Keratinocyte (primary cell): ENCODE results near the gene SLC25A2. TPM values are rescaled to one million over a fixed set of nuclear protein-coding genes. Genes with fewer than 3 reads are reported as not detected.
"Not testable (repeated sequence)": the region's sequence is repeated elsewhere in the genome, so short reads cannot be mapped to it uniquely, and the experiment has no call there.

ENCODE experiments used
- DNase-seq: peaks from one replicate; pipeline ENCODE4 v3.0.0-alpha.2; 2011; ENCODE audit warnings: low read depth, missing footprints, low spot score
- FAIRE-seq: peaks from 2 replicates; lab custom pipeline; 2011; peaks lifted over from hg19 to GRCh38; lab: Jason Lieb, UNC
- H2AFZ ChIP-seq: 2 replicates; pipeline ENCODE4 v1.6.0; 2012; ENCODE audit warnings: low read length, control low read depth, inconsistent platforms; ENCODE audit not compliant: control insufficient read depth
- H3K27ac ChIP-seq: 2 replicates; pipeline ENCODE4 v1.5.1; 2011; ENCODE audit warnings: low read length; ENCODE audit not compliant: control insufficient read depth, insufficient read depth
- H3K27me3 ChIP-seq: 3 replicates; pipeline ENCODE4 v1.6.0; 2011; ENCODE audit warnings: low read length; ENCODE audit not compliant: control insufficient read depth, insufficient read depth; ENCODE audit errors: extremely low read depth
- H3K36me3 ChIP-seq, 2 experiments: 2 replicates in 1 of 2; 3 replicates in 1 of 2; pipeline ENCODE4 v1.5.1; 2011; ENCODE audit warnings: low read length in 2 of 2, mild to moderate bottlenecking in 1 of 2; ENCODE audit not compliant: control insufficient read depth in 2 of 2, insufficient read depth in 2 of 2; ENCODE audit errors: extremely low read depth in 1 of 2
- H3K4me1 ChIP-seq: 3 replicates; pipeline ENCODE4 v1.5.1; 2011; ENCODE audit warnings: low read length; ENCODE audit not compliant: control insufficient read depth, insufficient read depth; ENCODE audit errors: extremely low read depth
- H3K4me2 ChIP-seq: 3 replicates; pipeline ENCODE4 v1.6.0; 2011; ENCODE audit warnings: low read depth, low read length; ENCODE audit not compliant: control insufficient read depth, insufficient read depth; ENCODE audit errors: extremely low read depth
- H3K4me3 ChIP-seq, 3 experiments: fragments of 200-600 bp in 1 of 3; sonication (generic) in 1 of 3; 2 replicates in 2 of 3; 3 replicates in 1 of 3; pipeline ENCODE4 v1.5.1; 2011 to 2016; ENCODE audit warnings: low read length in 3 of 3, mild to moderate bottlenecking in 3 of 3, control low read depth in 2 of 3, inconsistent platforms in 1 of 3, low read depth in 1 of 3, mixed read lengths in 1 of 3, mixed run types in 1 of 3, moderate library complexity in 1 of 3; ENCODE audit not compliant: control insufficient read depth in 2 of 3, insufficient read depth in 2 of 3; ENCODE audit errors: extremely low read depth in 1 of 3
- H3K79me2 ChIP-seq: 2 replicates; pipeline ENCODE4 v1.6.0; 2012; ENCODE audit warnings: low read length; ENCODE audit not compliant: control insufficient read depth, insufficient read depth
- H3K9ac ChIP-seq: 3 replicates; pipeline ENCODE4 v1.6.0; 2011; ENCODE audit warnings: low read length; ENCODE audit not compliant: control insufficient read depth, insufficient read depth; ENCODE audit errors: extremely low read depth
- H3K9me1 ChIP-seq: 3 replicates; pipeline ENCODE4 v1.6.0; 2011; ENCODE audit warnings: low read length; ENCODE audit not compliant: control insufficient read depth, insufficient read depth; ENCODE audit errors: extremely low read depth
- H3K9me3 ChIP-seq: 2 replicates; pipeline ENCODE4 v1.5.1; 2012; ENCODE audit warnings: low read depth, low read length; ENCODE audit not compliant: control insufficient read depth
- H4K20me1 ChIP-seq: 3 replicates; pipeline ENCODE4 v1.6.0; 2011; ENCODE audit warnings: low read length; ENCODE audit not compliant: control insufficient read depth, insufficient read depth; ENCODE audit errors: extremely low read depth
- EZH2 ChIP-seq: IDR thresholded peaks from one replicate; pipeline ENCODE4 v1.6.1; 2012; ENCODE audit warnings: inconsistent platforms, mild to moderate bottlenecking, low read length, moderate library complexity
- dilution Hi-C: fragments of 300-500 bp; cut with MboI; formaldehyde crosslinking; loops from one replicate; pipeline ENCODE4 v1.7.0; 2020; ENCODE audit warnings: low sequenced_read_pairs; ENCODE audit not compliant: extremely low pct_ligation_motif_present
- polyA plus RNA-seq, 5 experiments: library from polyadenylated mRNA; depleted of rRNA in 3 of 5; stranded (reverse) in 3 of 5; stranded (forward) in 1 of 5; unstranded in 1 of 5; fragments of >200 nt; gene quantifications; 1 replicate in 1 of 5; 2 replicates in 3 of 5; 3 replicates in 1 of 5; pipeline versions ENCODE4 v1.2.1 to v1.2.3, GENCODE V29; 2011 to 2012; ENCODE audit warnings: missing spikeins in 2 of 5, low read depth in 1 of 5, low replicate concordance in 1 of 5
- TF ChIP-seq, protein P1 (sequence below), 3 experiments: IDR thresholded peaks in 1 of 3; conservative IDR thresholded peaks in 1 of 3; optimal IDR thresholded peaks in 1 of 3; 2 replicates in 2 of 3; 3 replicates in 1 of 3; pipeline versions ENCODE3 to v1.5.1; 2011; ENCODE audit warnings: low read length in 3 of 3, mild to moderate bottlenecking in 3 of 3, moderate library complexity in 2 of 3, control low read depth in 1 of 3, inconsistent platforms in 1 of 3; ENCODE audit not compliant: insufficient read depth in 2 of 3; ENCODE audit errors: extremely low read depth in 1 of 3

SLC25A2 gene
- polyA plus RNA-seq, 1 donor (not counting 4 experiments of a cell fraction or from before 2014, with no cell fraction given): not detected

DNA sequence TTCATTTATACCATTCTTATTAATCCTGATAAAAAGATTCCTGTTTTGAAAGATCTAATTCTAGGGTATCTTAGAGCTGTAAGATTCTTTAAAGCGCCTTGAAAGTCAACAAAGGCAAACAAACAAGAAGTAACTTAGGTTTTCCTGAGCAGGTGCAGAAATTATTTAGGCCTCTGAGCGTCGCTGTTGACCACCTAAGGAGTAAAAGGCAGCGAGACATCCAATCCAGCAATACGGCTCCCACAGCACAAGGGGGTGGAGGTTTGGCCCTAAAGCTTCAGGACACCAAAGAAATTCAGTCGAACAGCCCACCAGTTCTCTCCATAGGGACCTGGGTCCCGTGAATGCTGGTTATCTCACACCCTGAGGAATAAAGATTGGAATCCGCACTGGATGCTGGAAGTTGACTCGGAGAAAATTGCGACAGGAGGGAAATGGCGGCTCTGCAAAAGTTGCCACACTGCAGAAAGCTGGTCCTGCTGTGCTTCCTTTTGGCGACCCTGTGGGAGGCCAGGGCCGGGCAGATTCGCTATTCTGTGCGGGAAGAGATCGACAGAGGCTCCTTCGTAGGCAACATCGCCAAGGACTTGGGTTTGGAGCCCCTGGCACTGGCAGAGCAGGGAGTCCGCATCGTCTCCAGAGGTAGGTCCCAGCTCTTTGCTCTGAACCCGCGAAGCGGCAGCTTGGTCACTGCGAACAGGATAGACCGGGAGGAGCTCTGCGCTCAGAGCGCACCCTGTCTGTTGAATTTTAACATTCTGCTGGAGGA is 34.9 kb upstream of the SLC25A2 start, which contains the start of gene PCDHGA2:
PCDHGA2 (plus strand) TSS at position 223 of the 769 bp plus-strand sequence.
- DNase-seq (no peak), FAIRE-seq (no peak)
- dilution Hi-C loops: no loop called here
- Histone ChIP-seq H3K79me2 (no peaks in the 10 kb centered on the region), H3K27ac (no peak within 1 kb of the TSS), H3K4me3 (peak within 1 kb of the TSS in 2 of 3 experiments; percentile 14 to 18), H3K27me3 (peaks cover 11% of the 10 kb centered on the region), H3K36me3 (no peaks in the 10 kb centered on the region), H3K9ac (no peak within 1 kb of the TSS), H3K9me3 (peaks cover 7% of the 10 kb centered on the region), H3K4me1 (no peaks in the 10 kb centered on the region), H3K4me2 (peak within 1 kb of the TSS; percentile 47), H2AFZ (peak within 1 kb of the TSS; percentile 31), H4K20me1 (no peaks in the 10 kb centered on the region), H3K9me1 (no peaks in the 10 kb centered on the region)
- TF ChIP-seq, protein P1, sequence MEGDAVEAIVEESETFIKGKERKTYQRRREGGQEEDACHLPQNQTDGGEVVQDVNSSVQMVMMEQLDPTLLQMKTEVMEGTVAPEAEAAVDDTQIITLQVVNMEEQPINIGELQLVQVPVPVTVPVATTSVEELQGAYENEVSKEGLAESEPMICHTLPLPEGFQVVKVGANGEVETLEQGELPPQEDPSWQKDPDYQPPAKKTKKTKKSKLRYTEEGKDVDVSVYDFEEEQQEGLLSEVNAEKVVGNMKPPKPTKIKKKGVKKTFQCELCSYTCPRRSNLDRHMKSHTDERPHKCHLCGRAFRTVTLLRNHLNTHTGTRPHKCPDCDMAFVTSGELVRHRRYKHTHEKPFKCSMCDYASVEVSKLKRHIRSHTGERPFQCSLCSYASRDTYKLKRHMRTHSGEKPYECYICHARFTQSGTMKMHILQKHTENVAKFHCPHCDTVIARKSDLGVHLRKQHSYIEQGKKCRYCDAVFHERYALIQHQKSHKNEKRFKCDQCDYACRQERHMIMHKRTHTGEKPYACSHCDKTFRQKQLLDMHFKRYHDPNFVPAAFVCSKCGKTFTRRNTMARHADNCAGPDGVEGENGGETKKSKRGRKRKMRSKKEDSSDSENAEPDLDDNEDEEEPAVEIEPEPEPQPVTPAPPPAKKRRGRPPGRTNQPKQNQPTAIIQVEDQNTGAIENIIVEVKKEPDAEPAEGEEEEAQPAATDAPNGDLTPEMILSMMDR (optimal IDR thresholded peaks at IDR 0.05 in 1 of 3, IDR thresholded peaks at IDR 0.05 in 1 of 3, conservative IDR thresholded peaks at IDR 0.05 in 1 of 3; ENCODE audit: extremely low read depth in 1 of 3, insufficient read depth in 2 of 3, low read length in 3 of 3): peak; percentile 33 to 38 (median 37)
- no peak for TF ChIP-seq EZH2

GRCh38 chr5:141332571-141332970 is 28.7 kb upstream of the SLC25A2 start:
- H3K27me3 ChIP-seq, H2AFZ ChIP-seq, H3K27ac ChIP-seq, FAIRE-seq, H3K9me1 ChIP-seq, H3K4me3 ChIP-seq, H3K4me2 ChIP-seq, dilution Hi-C loops, H3K9ac ChIP-seq, H4K20me1 ChIP-seq, H3K9me3 ChIP-seq, DNase-seq, H3K79me2 ChIP-seq, H3K4me1 ChIP-seq, H3K36me3 ChIP-seq: not testable (repeated sequence)
